Activated CD8-positive, alpha-beta memory T cell treated with anti-CD3 and anti-CD28 coated beads, Interleukin-2, amount 50 U/mL, for 4 hours (primary cell): Measurements from ENCODE around the gene SERPINA1.
"Not testable (repeated sequence)": the region's sequence is repeated elsewhere in the genome, so short reads cannot be mapped to it uniquely, and the experiment has no call there.

Experiments
- DNase-seq: peaks from one replicate; pipeline ENCODE4 v3.0.0-alpha.2; 2020

The SERPINA1 gene

DNA sequence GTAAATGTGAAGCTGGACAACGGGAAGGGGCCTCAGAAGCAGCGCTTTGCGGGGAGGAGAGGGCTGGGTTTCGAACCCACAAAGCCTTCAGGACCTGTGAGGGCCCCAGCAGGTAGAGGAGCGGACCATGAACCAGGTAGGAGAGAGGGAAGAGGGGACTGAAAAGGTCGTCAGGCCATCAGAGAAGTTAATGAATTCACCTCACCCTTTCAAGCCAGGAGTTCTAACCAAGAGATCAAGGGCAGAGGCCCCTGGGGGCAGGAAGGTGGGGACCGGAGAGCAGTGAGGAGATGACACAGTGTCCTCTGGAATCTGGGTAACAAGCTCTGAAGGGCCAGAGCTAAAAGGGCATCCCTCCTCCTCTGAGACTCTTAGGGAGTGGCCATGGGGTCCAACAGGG, 19.4 kb downstream of the SERPINA1 start:
- no peak for DNase-seq

DNA sequence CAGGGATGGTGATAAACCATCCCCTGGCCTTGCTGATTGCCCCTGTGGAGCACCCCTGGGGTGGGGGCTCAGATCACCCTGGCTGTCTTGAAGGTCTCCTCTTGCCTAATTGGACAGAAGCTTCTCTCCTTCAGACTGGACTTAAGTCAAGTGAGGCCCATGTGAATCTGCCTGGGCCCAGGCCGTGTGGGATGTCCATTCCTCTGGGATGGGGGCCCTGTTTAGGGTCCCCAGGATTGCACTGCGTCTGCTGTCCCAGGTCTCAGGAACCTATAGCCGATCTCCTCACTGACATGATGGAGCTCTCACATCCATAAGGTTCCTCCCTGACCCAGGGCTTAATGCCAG, 20.2 kb downstream of the SERPINA1 start:
- DNase-seq = no peak

DNA sequence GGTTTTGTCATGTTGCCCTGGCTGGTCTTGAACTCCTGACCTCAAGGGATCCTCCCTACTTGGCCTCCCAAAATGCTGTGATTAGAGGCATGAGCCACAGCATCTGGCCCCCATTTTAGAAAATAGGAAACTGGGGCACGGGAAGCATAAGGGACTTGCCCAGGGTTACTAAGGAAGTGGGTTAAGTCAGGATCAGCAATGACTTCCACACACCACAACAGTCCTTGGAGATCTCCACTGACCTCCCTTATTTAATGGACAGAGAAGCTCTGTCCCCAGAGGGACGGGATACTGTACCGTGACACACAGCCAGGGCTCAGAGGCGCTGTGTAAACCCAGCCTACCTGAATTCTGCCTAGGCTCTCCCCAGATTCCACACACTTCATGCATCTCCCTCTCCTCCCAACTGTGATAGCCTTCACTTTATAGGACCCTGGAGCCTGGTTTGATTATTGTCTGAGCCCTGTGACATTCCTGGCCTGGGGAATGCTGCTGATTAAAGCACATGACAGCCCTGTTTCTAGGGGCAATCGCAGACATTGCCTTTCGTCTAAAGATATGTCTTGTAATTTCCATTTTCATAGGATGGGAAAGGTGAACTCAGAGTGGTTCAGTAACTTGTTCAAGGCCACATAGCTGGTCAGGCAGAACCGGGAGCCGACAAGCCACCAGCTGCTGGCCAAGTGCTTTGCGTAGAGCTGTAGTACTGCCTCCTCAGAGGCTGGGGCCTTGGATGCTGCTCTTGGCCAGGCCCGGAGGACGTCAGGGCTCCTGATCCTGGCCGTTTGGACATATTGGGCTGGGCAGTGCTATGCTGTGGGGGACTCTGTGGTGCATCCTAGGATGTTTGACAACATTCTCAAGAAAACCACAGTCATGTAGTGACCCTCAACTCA, 20.8 kb downstream of the SERPINA1 start:
- DNase-seq = no peak

DNA sequence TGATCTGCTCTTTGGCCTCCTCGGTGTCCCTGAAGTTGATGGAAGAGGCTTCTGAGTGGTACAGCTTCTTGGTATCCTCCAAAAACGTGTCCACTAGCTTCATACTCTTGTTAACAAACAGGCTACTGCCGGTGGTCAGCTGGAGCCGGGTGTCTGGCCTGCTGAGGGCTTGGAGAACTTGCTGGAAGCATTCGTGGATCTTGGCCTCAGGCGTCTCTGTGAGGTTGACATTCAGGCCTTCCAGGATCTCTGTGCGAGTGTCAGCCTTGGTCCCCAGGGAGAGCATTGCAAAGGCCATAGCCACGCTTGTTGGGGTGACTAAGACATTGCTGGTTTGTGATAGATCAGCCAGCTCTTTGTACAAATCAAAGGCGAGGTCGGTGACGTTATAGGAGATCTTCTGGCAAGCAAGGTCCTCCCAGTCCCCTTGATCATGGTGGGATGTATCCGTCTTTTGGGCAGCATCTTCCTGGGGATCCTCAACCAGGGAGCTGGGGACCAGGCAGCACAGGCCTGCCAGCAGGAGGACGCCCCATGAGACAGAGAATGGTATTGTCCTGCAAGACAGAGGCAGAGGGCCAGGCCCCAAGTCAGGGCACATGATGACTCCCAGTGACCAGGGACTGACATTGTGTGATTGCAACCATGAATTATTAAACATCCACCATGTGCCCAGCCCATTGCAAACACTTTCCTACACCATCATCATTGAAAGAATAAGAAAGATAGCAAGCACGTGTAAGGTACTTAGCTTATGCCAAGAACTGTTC, 22.1 kb downstream of the SERPINA1 start, which contains the start of gene SERPINA2:
SERPINA2 (minus strand) TSS at position 553 of the 770 bp plus-strand sequence.
- DNase-seq = no peak

DNA sequence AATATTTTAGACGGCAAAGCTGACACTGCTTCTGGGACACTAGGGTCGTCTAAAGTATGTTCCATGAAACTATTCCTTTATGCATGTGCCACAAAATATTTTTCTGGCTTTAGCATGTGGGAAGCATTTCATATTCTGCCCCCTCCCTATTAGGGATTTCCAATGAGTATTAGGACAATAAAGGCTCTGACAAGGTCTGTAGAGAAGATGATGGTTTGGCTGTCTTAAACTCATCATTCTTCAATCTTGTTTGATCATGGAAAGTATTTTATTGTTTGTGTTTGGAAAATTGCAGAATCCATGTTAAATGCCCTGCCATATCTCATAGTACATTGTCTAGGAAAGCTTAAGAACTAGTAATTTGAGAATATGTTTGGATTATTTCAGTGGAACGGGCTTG, 22.8 kb downstream of the SERPINA1 start:
- no peak for DNase-seq

DNA sequence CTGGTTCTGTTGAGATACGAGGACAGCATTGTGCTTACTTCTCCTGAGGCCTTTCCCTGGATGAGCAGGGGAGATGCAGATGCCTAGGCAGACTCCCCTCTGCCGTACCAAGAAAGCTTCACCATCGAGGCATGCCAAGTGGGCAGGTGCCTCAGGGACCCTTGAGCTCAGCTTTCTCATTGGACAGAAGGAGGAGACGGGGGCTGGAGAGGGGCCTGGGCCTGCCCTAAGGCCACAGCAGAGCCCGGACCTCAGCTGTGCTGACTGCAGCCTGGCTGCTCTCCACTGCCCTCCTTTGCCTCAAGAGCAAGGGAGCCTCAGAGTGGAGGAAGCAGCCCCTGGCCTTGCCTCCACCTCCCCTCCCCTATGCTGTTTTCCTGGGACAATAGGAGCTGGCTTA, 23.4 kb downstream of the SERPINA1 start:
- no peak for DNase-seq

DNA sequence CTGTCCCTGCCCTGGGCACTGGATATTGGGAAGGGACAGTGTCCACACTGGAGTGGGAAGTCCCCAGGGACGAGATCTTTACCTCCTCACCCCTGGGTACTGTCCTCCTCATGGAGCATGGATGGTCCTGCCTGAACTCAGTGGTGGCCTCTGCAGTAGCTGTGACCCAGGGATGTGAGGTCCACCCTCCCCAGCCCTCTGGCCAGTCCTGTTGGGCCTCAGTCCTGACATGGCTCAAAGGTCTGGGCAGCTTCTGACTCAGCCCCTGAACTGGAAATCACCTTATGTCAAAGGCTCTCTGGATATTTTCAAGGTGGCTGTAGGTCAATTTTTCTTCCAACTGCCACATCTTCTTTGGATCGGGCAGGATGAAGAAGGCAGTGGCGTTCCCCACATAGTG, 24.4 kb downstream of the SERPINA1 start:
- no peak for DNase-seq

DNA sequence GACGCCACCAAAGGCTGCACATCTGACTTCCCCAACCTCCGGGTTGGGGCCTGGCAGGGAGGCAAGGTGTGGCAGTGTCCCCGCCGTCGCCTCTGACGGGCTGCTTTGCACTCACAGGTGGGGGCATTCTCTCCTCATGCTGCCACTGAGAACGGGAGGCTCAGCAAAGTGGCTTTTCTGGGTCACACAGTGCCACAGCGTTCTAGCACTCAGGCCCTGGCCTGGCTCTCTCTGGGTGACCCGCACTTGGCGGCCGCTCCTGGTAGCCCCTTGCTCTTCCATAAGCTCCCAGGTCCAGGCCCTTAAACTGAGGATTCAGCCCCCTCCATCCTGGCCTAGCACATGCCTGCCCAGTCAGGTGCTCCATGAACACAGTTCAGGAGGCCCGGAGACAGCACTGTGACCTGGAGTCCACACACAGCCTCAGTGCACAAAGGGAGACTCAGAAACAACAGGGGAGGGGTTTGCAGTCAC, 25.2 kb downstream of the SERPINA1 start:
- DNase-seq = no peak

DNA sequence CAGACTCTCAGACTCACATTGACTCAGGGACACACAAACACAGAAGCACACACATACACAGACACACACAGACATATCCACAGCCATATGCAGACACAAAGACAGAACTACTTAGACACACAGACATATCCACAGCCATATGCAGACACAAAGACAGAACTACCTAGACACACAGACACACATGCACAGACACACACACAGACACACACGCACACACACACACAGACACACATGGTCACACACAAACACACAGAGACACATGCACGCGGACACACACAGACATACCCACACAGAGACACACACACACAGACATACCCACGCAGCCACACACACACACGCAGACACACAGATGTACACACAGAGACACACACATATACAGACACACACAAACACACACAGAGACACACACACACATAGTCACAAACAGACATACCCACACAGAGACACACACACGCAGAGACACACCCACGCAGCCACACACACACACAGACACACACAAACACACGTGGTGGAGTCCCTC, 25.7 kb downstream of the SERPINA1 start:
- DNase-seq = no peak

DNA sequence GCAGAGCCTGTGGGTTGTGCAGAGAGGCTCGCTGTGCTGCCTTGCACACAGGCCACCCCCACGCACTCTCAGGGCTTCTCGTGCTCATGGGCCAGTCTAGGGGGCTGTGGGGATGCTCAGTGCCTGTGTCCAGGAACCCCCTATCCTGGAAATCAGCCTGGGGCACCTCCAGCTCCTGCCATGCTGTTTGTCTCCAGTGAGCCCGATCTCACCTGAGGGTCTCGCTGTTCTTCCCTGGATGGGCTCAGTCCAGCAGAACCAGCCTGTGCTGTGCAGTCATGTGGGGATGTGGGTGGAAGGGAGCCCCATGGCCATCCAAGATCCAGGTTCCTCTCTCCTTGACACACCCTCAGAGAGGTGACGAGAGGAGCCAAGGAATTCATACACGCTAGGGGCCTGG, 26.7 kb downstream of the SERPINA1 start:
- no peak for DNase-seq

DNA sequence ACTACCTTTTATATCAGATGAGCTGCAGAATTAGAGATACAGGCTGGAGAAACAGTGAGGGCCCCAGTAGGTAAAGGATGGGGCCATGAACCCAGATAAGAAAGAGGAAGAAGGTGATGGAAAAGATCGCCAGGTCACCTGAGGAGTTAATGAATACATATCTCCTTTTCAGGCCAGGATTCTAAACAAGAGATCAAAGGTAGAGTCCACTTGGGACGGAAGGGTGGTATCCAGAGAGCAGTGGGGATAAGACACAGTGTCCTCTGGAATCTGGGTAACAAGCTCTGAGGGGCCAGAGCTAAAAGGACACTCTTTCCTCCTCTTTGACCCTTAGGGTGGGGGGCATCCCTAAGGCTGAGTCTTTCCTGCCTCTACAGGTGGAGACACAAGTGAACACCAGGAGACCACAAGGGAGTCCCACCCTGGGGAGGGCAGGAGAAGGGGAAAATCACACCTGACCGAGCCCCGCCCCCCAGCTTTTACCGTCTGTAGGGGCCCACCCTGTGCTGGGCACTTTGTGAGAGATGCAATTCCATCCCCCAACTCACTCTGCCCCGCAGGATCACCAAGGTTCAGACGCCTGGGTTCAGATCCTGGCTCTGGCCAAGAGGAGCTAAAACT, 27.3 kb downstream of the SERPINA1 start:
- no peak for DNase-seq

DNA sequence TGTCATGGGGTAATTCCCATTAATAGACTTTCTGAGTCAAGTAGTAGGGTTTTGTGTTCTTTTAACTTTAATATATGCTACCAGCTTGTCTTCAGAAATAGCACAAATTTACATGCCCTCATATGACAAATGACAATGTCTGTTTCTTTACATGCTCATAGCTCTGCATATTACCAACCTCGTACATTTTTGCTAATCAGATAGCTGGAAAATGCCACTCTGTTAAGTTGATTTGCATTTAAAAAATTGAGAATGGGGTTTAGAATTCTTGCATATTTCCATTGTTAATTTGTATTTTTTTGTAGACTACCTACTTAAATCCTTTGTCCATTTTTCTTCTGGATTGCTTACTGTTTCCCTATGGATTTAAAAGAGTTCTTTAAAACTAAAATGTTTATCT, 31.2 kb downstream of the SERPINA1 start:
- DNase-seq = no peak

DNA sequence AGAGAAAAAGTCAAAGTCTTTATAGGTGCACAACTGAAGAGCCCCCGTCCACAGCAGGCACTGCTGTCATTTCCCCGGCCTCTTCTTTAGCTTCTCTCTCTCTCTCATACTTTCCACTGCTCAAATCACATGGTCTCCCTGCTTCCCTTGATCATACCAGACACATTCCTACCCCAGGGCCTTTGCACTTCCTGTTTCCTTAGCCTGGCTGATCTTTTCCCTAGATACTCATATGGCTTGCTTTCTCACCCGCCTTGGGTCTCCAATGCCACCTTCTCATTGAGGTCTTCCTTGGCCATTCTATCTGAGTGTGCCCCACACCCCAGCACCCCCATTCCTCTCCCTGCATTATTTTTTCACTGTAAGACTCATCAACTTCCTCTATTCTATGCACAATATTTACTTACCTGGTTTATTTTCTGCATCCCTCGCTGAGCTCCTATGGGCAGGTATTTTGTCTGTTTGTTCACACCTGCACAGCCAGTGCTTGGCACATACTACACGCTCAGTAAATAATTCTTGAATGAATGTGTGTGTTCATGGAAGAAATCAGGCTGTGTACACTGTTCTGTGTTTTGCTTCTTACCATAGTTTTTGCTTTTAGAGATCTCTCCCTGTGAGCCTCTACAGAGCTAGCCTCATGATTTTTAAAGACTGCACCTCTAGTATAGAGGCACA, 31.9 kb downstream of the SERPINA1 start:
- DNase-seq = no peak

DNA sequence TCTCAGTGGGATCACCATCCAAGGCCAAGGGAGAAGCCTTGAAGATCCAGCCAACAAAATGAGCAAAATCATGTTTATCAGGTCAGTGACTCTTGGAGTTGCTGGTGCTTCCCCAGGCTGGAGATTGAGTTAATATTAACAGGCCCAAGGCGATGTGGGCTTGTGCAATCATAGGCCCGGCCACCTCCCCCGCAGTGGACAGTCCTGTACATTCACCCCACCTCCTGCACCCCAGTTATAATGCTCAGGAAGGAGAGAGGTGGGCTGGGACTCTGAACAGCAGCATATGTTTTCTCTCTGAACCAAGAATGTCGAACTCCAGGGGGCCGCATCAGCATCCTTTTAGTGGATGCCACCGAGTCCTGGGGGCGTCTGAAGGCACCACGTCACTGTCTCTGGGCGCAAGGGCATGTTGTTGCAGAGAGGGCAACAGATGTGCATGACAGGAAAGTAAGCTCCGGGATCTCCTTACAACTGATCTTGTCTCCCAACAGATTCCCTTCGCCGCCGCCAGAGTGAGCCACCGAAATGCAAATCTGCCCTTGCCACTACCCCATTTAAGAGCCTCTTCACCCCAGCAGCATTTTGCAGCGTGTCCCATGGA, 33.1 kb downstream of the SERPINA1 start:
- no peak for DNase-seq

DNA sequence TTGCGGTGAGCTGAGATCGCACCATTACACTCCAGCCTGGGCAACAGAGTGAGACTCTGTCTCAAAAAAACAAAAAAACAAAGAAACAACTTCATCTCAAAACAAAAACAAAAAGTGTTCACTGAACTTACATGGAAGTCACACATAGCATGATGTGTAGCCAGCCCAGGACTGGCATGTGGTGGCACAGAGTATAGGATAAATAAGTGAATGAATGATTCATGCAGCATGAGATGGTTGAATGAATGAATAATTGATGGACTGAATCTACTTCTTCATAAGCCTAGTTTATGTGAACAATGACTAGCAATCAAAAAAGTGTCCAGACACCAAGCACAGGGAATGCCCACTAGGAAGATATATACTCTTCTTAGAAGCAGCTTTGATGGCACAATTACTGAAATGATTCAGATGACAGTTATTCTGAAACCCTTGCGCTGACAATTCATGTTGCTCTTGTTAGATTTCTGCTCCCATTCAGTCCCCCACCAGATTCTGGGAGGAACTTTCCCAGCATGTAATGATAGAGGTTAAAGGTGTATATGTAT, 33.7 kb downstream of the SERPINA1 start:
- no peak for DNase-seq

DNA sequence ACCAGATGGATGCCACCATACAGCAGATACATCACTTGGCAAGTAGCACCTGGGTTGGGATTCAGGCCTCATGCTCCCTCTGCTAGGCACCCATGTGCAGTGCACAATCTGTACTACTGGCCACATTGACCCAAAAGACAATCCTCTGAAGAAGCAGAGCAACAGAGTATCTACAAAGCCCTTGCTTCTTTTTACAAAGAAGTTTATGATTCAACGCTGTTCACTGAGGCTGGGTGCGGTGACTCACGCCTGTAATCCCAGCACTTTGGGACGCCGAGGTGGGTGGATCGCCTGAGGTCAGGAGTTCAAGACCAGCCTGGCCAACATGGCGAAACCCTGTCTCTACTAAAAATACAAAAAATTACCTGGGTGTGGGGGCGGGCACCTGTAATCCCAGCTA, 34.2 kb downstream of the SERPINA1 start:
- DNase-seq = not testable (repeated sequence)

DNA sequence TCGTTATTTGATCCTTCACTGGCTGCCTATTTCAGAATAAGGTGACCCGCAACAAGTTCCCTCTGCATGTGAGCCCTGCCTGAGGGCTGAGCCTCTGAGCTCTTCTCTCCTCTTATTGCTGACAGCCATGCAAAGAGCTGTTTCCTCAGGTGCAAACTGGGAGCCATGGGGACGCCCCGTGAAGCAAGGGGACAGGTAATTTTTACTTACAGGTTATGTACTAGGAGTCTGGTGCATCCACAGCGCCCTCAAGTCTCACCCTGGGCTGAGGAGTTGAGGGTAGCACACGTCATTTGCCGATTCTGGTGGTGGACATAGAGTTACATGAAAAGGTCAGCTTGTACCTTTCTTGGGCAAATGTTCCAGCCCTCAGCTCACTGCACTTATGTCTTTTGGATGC, 39.1 kb downstream of the SERPINA1 start:
- no peak for DNase-seq

DNA sequence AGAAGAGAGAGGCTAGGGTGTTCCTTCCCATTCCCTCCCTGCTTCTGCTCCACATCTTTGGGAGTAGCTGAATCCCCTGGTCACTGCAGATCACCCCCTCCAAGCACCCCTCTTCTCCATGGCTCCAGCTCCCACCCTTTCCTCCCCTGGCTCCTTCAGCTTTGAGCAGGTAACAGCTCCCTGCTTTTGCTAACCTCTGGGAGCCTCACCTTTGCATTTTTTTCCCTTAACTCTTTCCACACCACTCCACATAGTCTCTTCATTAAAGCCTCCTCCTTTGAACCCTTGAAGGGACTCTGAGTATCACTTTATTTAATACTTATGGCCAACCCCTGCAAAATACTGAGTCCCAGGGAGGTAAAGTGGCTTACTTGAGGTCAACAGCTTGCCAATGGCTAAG, 39.6 kb downstream of the SERPINA1 start:
- no peak for DNase-seq

DNA sequence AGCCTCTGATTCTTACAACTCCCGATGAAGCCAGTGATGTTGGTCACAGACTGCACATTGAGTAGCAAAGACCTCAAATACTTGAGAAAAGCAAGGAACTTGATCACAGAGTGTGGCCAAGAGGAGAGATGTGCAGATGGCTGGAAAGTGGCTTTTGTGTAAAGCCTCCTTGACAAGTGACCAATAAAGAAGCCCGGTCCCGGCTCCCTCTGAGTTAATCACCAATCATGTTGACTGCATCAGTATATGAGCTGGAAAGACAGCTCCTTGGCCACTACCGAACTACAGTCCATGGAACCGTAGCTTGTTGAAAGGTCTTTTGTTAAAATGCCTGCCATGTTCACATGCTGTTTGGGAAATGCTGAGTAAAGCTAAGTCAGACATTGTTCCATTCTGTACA, 41.6 kb downstream of the SERPINA1 start:
- DNase-seq = no peak

DNA sequence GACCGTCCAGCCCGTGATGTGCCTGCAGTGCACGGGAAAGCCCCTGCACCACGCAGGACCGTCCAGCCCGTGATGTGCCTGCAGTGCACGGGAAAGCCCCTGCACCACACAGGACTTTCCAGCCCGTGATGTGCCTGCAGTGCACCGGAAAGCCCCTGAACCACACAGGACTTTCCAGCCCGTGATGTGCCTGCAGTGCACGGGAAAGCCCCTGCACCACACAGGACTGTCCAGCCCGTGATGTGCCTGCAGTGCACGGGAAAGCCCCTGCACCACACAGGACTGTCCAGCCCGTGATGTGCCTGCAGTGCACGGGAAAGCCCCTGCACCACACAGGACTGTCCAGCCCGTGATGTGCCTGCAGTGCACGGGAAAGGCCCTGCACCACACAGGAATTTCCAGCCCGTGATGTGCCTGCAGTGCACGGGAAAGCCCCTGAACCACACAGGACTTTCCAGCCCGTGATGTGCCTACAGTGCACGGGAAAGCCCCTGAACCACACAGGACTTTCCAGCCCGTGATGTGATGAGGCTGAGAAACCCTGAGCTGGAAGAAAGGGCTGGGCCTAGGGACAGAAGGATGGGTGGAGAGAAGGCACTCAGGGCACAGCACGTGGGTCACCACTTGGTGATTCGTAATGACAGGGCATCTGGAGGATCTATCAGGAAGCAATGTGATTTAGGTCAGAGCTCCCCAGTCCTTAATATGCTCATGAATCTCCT, 42.2 kb downstream of the SERPINA1 start:
- DNase-seq = not testable (repeated sequence)

DNA sequence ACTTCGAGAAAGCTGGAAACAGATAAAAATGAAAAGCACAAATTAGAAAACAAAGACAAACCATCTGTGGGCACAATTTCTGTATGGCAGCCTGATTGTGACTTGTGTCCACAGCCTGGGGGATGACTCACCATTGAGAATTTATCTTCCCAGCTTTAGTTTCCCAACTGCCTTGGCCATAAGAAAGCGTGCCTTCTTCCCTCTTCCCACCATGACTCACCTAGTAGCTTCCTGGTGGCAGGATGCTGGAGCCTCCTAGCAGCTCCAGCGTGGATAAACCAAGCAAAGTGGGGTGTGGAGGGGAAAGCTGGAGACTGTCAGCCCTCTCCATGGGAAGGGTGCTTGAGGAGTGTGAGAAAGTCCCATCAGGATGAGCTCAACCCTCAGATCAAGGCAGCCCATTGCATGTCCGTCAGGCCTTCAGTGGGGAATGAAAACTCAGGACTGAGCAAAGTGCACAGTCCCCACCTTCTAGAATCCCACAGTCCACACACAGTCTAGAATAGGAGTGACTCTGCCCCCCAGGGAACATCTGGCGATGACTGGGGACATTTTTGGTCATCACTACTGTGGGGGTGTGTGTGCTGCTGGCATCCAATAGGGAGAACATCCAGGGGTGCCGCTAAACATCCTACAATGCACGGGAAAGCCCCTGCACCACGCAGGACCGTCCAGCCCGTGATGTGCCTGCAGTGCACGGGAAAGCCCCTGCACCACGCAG, 42.9 kb downstream of the SERPINA1 start:
- DNase-seq = no peak
